PC-3 (cell line): Measurements from ENCODE around the gene DCLK1.

Source experiments
- CTCF ChIP-seq: fragments of 300-600 bp; sonication (generic); conservative IDR thresholded peaks from 2 replicates; pipeline ENCODE4 v1.5.1; 2017; ENCODE audit warnings: antibody characterized with exemption, low read depth, mild to moderate bottlenecking, low read length
- EZH2 ChIP-seq: fragments of 300-600 bp; sonication (generic); IDR thresholded peaks from one replicate; pipeline ENCODE4 v1.6.1; 2017; ENCODE audit warnings: antibody characterized with exemption, mild to moderate bottlenecking, low read length; ENCODE audit not compliant: unreplicated experiment

- TF ChIP-seq CTCF (no peak), EZH2 (no peak)
Observed at GRCh38 chr13:36129539-36129938, 1.6 kb downstream of the DCLK1 start.
